ENCODE results near the gene HAPSTR1. TPM values are rescaled to one million over a fixed set of nuclear protein-coding genes. Genes with fewer than 3 reads are reported as not detected.
A peak's percentile ranks its signal among the peaks of the same experiment; 100 is the strongest.

HAPSTR1 gene
- total RNA-seq, 1 experiment from 2014 or later = 59.6 TPM

- Mint-ChIP-seq H3K9me3 (ENCODE audit: low read depth, unreplicated experiment) (no peaks in the 10 kb centered on the region), H3K27ac (ENCODE audit: unreplicated experiment) (no peak overlapping the region), H3K4me3 (ENCODE audit: low read depth, unreplicated experiment) (no peak overlapping the region), H3K4me1 (ENCODE audit: low read depth, unreplicated experiment) (peaks cover 8% of the 10 kb centered on the region), H3K27me3 (ENCODE audit: unreplicated experiment) (peaks cover 16% of the 10 kb centered on the region), H3K36me3 (ENCODE audit: insufficient read depth, unreplicated experiment) (peaks cover 34% of the 10 kb centered on the region)
- no TSS peak for BruUV-seq (replicated peaks)
- peak; percentile 78 for DNase-seq
- TF ChIP-seq, protein P1, sequence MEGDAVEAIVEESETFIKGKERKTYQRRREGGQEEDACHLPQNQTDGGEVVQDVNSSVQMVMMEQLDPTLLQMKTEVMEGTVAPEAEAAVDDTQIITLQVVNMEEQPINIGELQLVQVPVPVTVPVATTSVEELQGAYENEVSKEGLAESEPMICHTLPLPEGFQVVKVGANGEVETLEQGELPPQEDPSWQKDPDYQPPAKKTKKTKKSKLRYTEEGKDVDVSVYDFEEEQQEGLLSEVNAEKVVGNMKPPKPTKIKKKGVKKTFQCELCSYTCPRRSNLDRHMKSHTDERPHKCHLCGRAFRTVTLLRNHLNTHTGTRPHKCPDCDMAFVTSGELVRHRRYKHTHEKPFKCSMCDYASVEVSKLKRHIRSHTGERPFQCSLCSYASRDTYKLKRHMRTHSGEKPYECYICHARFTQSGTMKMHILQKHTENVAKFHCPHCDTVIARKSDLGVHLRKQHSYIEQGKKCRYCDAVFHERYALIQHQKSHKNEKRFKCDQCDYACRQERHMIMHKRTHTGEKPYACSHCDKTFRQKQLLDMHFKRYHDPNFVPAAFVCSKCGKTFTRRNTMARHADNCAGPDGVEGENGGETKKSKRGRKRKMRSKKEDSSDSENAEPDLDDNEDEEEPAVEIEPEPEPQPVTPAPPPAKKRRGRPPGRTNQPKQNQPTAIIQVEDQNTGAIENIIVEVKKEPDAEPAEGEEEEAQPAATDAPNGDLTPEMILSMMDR (IDR thresholded peaks at IDR 0.05; ENCODE audit: unreplicated experiment) = peak; percentile 75
- intact Hi-C loops (cut with micrococcal nuclease; ENCODE audit: unreplicated experiment) = loop anchor here (5.0 kb wide), 1 partner anchor 37 kb away; no protein-coding TSS in a partner anchor
- CTCF ChIA-PET = interaction anchor here (0.6 to 1.6 kb wide), 11 partner anchors 17 to 322 kb away, joined by 3 to 11 read pairs (median 4); partner anchors contain the start of gene CARHSP1
Observed at GRCh38 chr16:9134739-9135138, 43.3 kb downstream of the HAPSTR1 start.

DNA sequence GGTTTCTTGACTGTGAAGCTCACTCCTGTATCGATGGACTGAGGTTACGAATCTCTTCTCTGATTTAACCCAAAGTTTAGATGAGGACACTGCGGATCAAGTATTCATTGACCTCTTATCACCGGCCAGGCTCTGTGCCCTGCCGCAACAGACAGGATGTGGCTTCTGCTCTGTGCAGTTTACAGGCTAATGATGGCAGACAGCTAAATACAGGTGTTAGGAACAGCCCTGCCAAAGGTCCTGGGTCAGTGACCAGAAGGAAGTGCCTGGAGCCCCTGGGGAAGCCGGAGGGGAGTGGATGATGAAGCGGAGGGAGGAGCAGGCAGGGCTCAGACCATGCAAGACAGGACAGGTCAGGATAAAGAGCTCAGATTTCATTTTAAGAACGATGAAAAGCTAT lies 44.4 kb downstream of the HAPSTR1 start:
- H3K36me3 Mint-ChIP-seq (ENCODE audit: insufficient read depth, unreplicated experiment) = peaks cover 38% of the 10 kb centered on the region
- H3K4me3 Mint-ChIP-seq (ENCODE audit: low read depth, unreplicated experiment) = no peak overlapping the region
- BruUV-seq (replicated peaks) = no TSS peak
- intact Hi-C loops (cut with micrococcal nuclease; ENCODE audit: unreplicated experiment) = no loop called here
- peaks cover 8% of the 10 kb centered on the region for H3K4me1 Mint-ChIP-seq (ENCODE audit: low read depth, unreplicated experiment)
- TF ChIP-seq, protein P1 (IDR thresholded peaks at IDR 0.05; ENCODE audit: unreplicated experiment) = no peak
- H3K27me3 Mint-ChIP-seq (ENCODE audit: unreplicated experiment) = peaks cover 16% of the 10 kb centered on the region
- no peaks in the 10 kb centered on the region for H3K9me3 Mint-ChIP-seq (ENCODE audit: low read depth, unreplicated experiment)
- CTCF ChIA-PET = no interaction called here
- DNase-seq = no peak
- H3K27ac Mint-ChIP-seq (ENCODE audit: unreplicated experiment) = no peak overlapping the region

DNA sequence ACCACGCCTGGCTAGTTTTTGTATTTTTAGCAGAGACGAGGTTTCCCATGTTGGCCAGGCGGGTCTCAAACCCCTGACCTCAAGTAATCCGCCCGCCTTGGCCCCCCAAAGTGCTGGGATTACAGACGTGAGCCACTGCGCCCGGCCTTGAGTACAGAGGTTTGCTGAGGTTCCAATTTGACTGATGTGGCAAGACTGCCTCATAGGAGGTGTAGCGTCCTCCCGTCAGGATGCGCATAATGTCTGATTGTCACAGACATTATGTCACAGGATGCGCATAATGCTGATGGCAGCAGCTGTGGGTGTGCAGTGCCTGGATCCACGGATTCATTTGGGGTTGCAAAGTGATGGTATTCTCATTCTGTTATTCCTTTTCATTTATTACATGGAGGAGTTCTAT lies 45.2 kb downstream of the HAPSTR1 start:
- TF ChIP-seq, protein P1 (IDR thresholded peaks at IDR 0.05; ENCODE audit: unreplicated experiment) = no peak
- Mint-ChIP-seq H3K4me3 (ENCODE audit: low read depth, unreplicated experiment) (no peak overlapping the region), H3K36me3 (ENCODE audit: insufficient read depth, unreplicated experiment) (peaks cover 37% of the 10 kb centered on the region), H3K27ac (ENCODE audit: unreplicated experiment) (no peak overlapping the region), H3K4me1 (ENCODE audit: low read depth, unreplicated experiment) (peaks cover 8% of the 10 kb centered on the region), H3K27me3 (ENCODE audit: unreplicated experiment) (peaks cover 16% of the 10 kb centered on the region), H3K9me3 (ENCODE audit: low read depth, unreplicated experiment) (no peaks in the 10 kb centered on the region)
- CTCF ChIA-PET = no interaction called here
- DNase-seq = no peak
- BruUV-seq (replicated peaks) = no TSS peak
- intact Hi-C loops (cut with micrococcal nuclease; ENCODE audit: unreplicated experiment) = no loop called here

- CTCF ChIA-PET = interaction anchor here (0.6 to 2.2 kb wide), 8 partner anchors 10 to 1371 kb away, joined by 3 to 11 read pairs (median 5); no protein-coding TSS in a partner anchor
- H3K4me3 Mint-ChIP-seq (ENCODE audit: low read depth, unreplicated experiment) = no peak overlapping the region
Observed at GRCh38 chr16:9138021-9138680, 46.7 kb downstream of the HAPSTR1 start.

More at GRCh38 chr16:9138021-9138680, 46.7 kb downstream of the HAPSTR1 start:
- Mint-ChIP-seq H3K9me3 (ENCODE audit: low read depth, unreplicated experiment) (no peaks in the 10 kb centered on the region), H3K27ac (ENCODE audit: unreplicated experiment) (no peak overlapping the region), H3K4me1 (ENCODE audit: low read depth, unreplicated experiment) (peaks cover 8% of the 10 kb centered on the region), H3K36me3 (ENCODE audit: insufficient read depth, unreplicated experiment) (peaks cover 24% of the 10 kb centered on the region), H3K27me3 (ENCODE audit: unreplicated experiment) (peaks cover 16% of the 10 kb centered on the region)
- intact Hi-C loops (cut with micrococcal nuclease; ENCODE audit: unreplicated experiment) = no loop called here
- TF ChIP-seq, protein P1 (IDR thresholded peaks at IDR 0.05; ENCODE audit: unreplicated experiment) = no peak
- DNase-seq = no peak
- no TSS peak for BruUV-seq (replicated peaks)

All from Calu3 (cell line).